ENCODE results near the gene VAMP1. TPM values are rescaled to one million over a fixed set of nuclear protein-coding genes. Genes with fewer than 3 reads are reported as not detected.
A peak's percentile ranks its signal among the peaks of the same experiment; 100 is the strongest.

Gene VAMP1
- total RNA-seq, 1 donor from 2014 or later = 4.8 TPM

GRCh38 chr12:6465467-6466183 lies 4.9 kb downstream of the VAMP1 start:
- DNase-seq (ENCODE audit: low read depth) = no peak
- Histone ChIP-seq H3K27me3 (ENCODE audit: control insufficient read depth, insufficient read depth, low read length) (no peaks in the 10 kb centered on the region), H3K36me3 (ENCODE audit: control insufficient read depth, insufficient read depth, low read length) (peaks cover 2% of the 10 kb centered on the region), H3K4me3 (ENCODE audit: low read depth, low read length) (no peak overlapping the region)
- peak; percentile 90 for TF ChIP-seq CTCF (IDR thresholded peaks at IDR 0.05; ENCODE audit: insufficient read depth, low read length, poor library complexity, severe bottlenecking)

- Histone ChIP-seq H3K36me3 (ENCODE audit: control insufficient read depth, insufficient read depth, low read length) (peaks cover 2% of the 10 kb centered on the region), H3K4me3 (ENCODE audit: low read depth, low read length) (no peak overlapping the region), H3K27me3 (ENCODE audit: control insufficient read depth, insufficient read depth, low read length) (no peaks in the 10 kb centered on the region)
- no peak for TF ChIP-seq CTCF (IDR thresholded peaks at IDR 0.05; ENCODE audit: insufficient read depth, low read length, poor library complexity, severe bottlenecking)
- no peak for DNase-seq (ENCODE audit: low read depth)
Measured at GRCh38 chr12:6464531-6464930, 5.9 kb downstream of the VAMP1 start.

- no peak for TF ChIP-seq CTCF (IDR thresholded peaks at IDR 0.05; ENCODE audit: insufficient read depth, low read length, poor library complexity, severe bottlenecking)
- peaks cover 2% of the 10 kb centered on the region for H3K36me3 ChIP-seq (ENCODE audit: control insufficient read depth, insufficient read depth, low read length)
- no peak for DNase-seq (ENCODE audit: low read depth)
- H3K27me3 ChIP-seq (ENCODE audit: control insufficient read depth, insufficient read depth, low read length) = no peaks in the 10 kb centered on the region
- no peak overlapping the region for H3K4me3 ChIP-seq (ENCODE audit: low read depth, low read length)
Measured at GRCh38 chr12:6463858-6464257, 6.6 kb downstream of the VAMP1 start.

- no peak overlapping the region for H3K4me3 ChIP-seq (ENCODE audit: low read depth, low read length)
- H3K27me3 ChIP-seq (ENCODE audit: control insufficient read depth, insufficient read depth, low read length) = no peaks in the 10 kb centered on the region
- no peak for DNase-seq (ENCODE audit: low read depth)
- no peak for TF ChIP-seq CTCF (IDR thresholded peaks at IDR 0.05; ENCODE audit: insufficient read depth, low read length, poor library complexity, severe bottlenecking)
- H3K36me3 ChIP-seq (ENCODE audit: control insufficient read depth, insufficient read depth, low read length) = peaks cover 2% of the 10 kb centered on the region
Measured at GRCh38 chr12:6463216-6463615, 7.3 kb downstream of the VAMP1 start.

GRCh38 chr12:6462234-6462995 lies 8.1 kb downstream of the VAMP1 start:
- H3K36me3 ChIP-seq (ENCODE audit: control insufficient read depth, insufficient read depth, low read length) = peaks cover 2% of the 10 kb centered on the region
- no peak overlapping the region for H3K4me3 ChIP-seq (ENCODE audit: low read depth, low read length)
- no peak for TF ChIP-seq CTCF (IDR thresholded peaks at IDR 0.05; ENCODE audit: insufficient read depth, low read length, poor library complexity, severe bottlenecking)
- H3K27me3 ChIP-seq (ENCODE audit: control insufficient read depth, insufficient read depth, low read length) = no peaks in the 10 kb centered on the region
- DNase-seq (ENCODE audit: low read depth) = no peak
